Stimulated activated naive B cell treated with anti-CD40 and anti-IgM and Interleukin-4, amounts not matched to agents 10 μg/mL and 1 μg/mL and 100 μg/mL, for 72 hours (primary cell): ENCODE measurements around the gene DDX41.
A peak's percentile ranks its signal among the peaks of the same experiment; 100 is the strongest.

Experiments
- ATAC-seq, 2 donors: fragments of 150-1000 bp; cut with Tn5 transposase; replicated peaks; 2 replicates each; pipeline ENCODE4 v1.10.0; 2021; ENCODE audit warnings: moderate library complexity in 1 of 2
- DNase-seq: peaks from one replicate; pipeline ENCODE4 v3.0.0; 2021
- H3K27ac Mint-ChIP-seq: one replicate; pipeline ENCODE4 v1.8.0; 2022; ENCODE audit warnings: mild to moderate bottlenecking, mixed read lengths
- H3K27me3 Mint-ChIP-seq, 2 donors: one replicate each; pipeline ENCODE4 v1.8.0; 2022; ENCODE audit warnings: mixed read lengths in 2 of 2
- H3K36me3 Mint-ChIP-seq, 2 donors: one replicate each; pipeline ENCODE4 v1.8.0; 2022; ENCODE audit warnings: mixed read lengths in 2 of 2, mild to moderate bottlenecking in 1 of 2
- H3K4me1 Mint-ChIP-seq, 2 donors: one replicate each; pipeline ENCODE4 v1.8.0; 2022; ENCODE audit warnings: mixed read lengths in 2 of 2, mild to moderate bottlenecking in 1 of 2
- H3K4me3 Mint-ChIP-seq, 2 donors: one replicate each; pipeline ENCODE4 v1.8.0; 2022; ENCODE audit warnings: mild to moderate bottlenecking in 2 of 2, mixed read lengths in 2 of 2, moderate library complexity in 1 of 2
- H3K9me3 Mint-ChIP-seq, 2 donors: one replicate each; pipeline ENCODE4 v1.8.0; 2022; ENCODE audit warnings: mixed read lengths in 2 of 2, mild to moderate bottlenecking in 1 of 2

DDX41 gene

DNA sequence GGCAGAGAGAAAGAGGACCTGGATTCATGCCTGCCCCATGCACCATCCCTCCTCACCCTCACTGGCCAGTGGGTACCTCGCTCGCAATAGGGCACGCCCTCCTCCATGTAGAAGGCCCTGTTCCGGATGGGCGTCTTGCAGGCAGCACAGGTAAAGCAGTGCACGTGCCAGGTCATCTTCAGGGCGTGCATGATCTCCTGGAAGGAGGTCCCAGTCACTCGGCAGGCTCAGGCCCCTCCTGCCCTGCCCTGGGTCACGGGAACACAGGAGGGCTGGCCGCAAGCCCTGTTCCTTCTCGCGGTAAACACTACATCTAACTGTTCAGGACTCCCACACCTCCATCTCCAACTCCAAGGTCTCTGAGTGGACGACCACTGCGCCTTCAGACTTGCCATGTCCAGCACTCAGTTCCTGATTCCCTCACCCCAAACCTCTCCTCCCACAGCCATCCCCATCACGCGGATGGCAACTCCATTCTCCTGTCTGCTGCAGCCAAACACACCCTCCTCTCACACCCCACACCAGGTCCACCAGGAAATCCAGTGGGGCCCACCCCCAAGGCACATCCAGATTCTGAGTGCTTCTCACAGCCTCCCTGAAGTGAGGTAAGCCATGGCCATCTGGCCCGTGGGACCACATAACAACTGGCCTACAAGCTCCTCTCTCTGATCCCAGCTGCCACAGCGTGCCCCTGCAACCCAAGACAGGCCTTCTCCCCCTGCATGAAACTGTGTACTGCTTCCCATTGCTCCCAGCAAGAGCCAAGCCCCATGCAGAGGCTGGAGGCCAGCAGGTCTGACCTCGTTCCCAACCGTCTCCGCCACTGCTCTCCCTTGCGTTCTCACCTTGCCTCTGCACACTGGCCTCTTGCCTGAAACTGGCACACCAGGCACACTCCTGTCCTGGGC, 32.5 kb downstream of the DDX41 start:
- Mint-ChIP-seq H3K36me3 (peaks cover 29 to 30% of the 10 kb centered on the region in 2 donors), H3K4me3 (no peak overlapping the region), H3K27ac (no peak overlapping the region), H3K4me1 (peaks cover 8 to 10% of the 10 kb centered on the region in 2 donors), H3K9me3 (no peaks in the 10 kb centered on the region), H3K27me3 (no peaks in the 10 kb centered on the region)
- ATAC-seq (no peak), DNase-seq (no peak)

DNA sequence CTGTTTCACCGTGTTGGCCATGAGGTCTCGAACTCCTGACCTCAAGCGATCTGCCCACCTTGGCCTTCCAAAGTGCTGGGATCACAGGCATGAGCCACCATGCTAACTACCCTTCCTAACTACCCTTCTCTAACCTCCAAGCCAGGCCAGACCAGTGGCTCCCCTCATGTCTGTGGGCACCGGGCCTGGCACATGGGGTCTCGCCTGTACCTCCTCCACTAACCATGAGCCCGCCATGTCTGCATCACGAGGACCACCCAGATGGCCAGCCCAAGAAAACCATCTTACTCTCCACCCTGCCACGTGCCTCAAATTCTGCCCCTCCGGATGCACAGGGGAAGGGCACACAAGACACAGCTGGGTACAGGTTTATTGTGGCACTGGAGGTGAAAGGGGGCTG, 33.7 kb downstream of the DDX41 start:
- no peak for ATAC-seq
- Mint-ChIP-seq H3K4me1 (peaks cover 19 to 22% of the 10 kb centered on the region in 2 donors), H3K4me3 (no peak overlapping the region), H3K27ac (no peak overlapping the region), H3K36me3 (peaks cover 19 to 22% of the 10 kb centered on the region in 2 donors), H3K27me3 (no peaks in the 10 kb centered on the region), H3K9me3 (no peaks in the 10 kb centered on the region)
- DNase-seq: no peak

DNA sequence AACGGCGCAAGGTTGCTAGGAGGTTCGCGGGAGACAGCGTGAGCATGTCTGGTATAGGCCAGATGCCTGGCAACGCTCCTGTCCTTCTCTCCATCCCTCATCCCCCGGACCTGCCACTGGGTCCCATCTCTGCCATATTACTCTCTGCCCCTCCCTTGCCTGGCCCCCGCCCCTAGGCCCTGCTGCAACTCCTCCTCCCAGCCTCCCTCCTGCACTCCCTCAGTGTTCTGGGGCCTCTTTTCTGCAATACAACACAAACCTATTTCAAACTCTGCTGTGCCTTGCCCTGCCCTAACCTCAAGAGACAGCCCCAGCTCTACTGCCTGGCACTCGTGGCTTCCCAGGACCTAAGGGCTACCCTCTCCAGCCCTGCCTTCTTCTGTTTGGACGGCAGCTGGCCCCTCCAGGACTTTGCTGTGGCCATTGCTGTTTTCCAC, 34.4 kb downstream of the DDX41 start:
- DNase-seq: no peak
- Mint-ChIP-seq H3K27me3 (no peaks in the 10 kb centered on the region), H3K4me1 (peaks cover 19 to 27% of the 10 kb centered on the region in 2 donors), H3K4me3 (no peak overlapping the region), H3K27ac (peak overlapping the region; percentile 21), H3K9me3 (no peaks in the 10 kb centered on the region), H3K36me3 (peaks cover 14 to 18% of the 10 kb centered on the region in 2 donors)
- ATAC-seq: no peak

DNA sequence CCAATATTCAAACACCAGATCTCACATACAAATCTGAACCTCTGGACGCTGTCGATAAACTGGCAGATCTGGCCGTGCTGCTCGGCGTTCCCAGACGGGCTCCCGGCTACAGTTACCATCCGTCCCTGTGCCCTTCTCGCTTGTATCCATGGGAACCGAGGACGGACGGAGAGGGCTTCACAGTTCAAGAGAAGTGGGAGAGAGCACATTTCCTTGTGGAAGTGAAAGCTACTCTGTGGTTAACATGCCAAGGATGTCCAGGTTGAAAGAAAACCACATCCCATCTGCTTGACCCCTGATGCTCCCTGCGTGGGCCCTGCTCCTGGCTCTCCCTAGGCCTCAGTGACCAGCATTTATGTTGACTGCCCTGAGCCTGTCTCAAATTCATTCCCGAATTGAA, 37.0 kb downstream of the DDX41 start:
- Mint-ChIP-seq H3K4me3 (peak overlapping the region in 1 of 2 donors; percentile 8), H3K36me3 (peaks cover 3 to 7% of the 10 kb centered on the region in 2 donors), H3K4me1 (peaks cover 30 to 46% of the 10 kb centered on the region in 2 donors), H3K27me3 (no peaks in the 10 kb centered on the region), H3K27ac (peak overlapping the region; percentile 38), H3K9me3 (no peaks in the 10 kb centered on the region)
- ATAC-seq: no peak
- no peak for DNase-seq

DNA sequence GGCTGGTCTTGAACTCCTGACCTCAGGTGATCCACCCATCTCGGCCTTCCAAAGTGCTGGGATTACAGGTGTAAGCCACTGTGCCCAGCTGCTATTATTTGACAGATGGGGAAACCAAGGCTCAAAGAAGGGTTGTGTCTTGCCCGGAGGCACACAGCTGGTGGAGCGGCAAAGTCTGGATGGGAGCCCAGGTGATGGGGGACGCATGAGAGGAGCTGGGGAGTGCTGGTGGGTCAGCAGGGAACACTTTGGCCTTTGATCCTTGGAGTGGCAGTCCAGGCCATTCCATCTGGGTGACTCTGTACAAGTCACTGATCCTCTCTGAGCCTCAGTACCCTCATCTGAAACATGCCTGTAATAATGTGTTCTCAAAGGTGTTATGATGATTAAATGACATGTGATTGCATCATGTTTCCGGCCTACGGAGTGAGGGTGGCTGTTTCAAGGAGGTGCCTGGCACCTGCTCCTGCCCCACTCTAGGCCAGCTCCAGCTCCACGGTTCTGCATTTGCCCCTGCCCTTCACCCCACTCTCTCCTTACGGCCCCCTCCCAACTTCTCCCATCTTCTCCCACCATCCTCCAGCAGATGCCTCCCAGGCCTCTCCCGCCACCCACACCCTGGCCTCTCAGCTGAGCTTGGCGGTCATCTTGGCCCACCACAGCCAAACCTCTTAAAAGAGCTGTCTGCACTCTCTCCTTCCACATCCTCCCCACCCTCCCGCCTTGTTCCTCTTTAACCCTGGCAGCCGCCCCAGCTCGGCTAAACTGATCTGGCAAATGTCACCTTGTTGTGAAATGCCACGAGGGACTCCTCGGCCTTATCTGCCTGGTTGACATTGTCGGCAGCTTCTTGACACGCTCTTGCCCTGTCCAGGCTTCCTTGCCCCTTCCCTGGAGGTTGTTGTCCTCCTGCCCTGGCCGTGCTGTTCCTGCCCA, 37.8 kb downstream of the DDX41 start:
- no peaks in the 10 kb centered on the region for H3K36me3 Mint-ChIP-seq
- peak overlapping the region; percentile 90 for H3K27ac Mint-ChIP-seq
- H3K4me3 Mint-ChIP-seq: peak overlapping the region; percentile 17 to 22
- ATAC-seq: peak; percentile 90 to 92
- no peaks in the 10 kb centered on the region for H3K9me3 Mint-ChIP-seq
- peaks cover 6 to 7% of the 10 kb centered on the region in 2 donors for H3K27me3 Mint-ChIP-seq
- peak; percentile 51 for DNase-seq
- H3K4me1 Mint-ChIP-seq: peaks cover 36 to 54% of the 10 kb centered on the region in 2 donors

DNA sequence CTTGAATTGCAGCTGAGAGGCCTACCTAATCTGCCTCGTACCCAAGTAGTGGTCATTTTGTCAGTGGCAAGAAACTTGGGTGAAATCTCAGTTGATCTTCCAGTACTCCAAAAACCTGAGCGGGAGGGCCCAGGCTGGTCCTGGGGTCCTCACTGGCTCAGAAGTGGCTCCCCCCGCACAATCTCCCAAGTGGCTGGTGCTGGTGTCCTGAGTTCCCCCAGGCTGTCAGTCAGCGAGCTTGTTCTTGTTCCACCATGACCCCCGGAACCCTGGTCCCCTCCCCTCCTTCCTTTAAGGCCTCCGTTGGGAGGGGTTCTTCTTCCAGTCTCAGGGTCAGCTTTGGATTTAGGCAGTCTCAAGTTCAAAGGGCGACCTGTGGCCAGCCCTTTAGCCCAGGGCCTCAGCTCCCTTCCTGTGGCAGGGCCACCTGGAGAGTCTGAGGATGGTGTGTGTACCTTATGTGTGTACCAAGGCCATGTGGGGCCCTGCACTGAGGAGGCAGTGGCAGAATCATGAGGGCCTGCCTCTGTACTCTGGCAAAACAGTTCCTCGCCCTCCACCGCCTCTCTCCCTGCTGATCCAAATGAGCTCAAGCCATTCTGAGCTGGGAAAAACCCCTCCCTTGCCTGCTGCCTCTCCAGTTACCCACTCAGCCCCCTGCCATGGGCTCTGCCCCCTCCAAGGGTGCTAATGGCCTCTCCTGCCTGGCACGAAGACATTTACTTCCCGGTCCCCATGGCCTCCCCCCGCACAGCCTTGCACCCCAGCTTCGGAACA, 38.9 kb downstream of the DDX41 start:
- Mint-ChIP-seq H3K36me3 (no peaks in the 10 kb centered on the region), H3K4me3 (no peak overlapping the region), H3K27ac (no peak overlapping the region), H3K9me3 (no peaks in the 10 kb centered on the region), H3K27me3 (peaks cover 8 to 11% of the 10 kb centered on the region in 2 donors), H3K4me1 (peaks cover 38 to 56% of the 10 kb centered on the region in 2 donors)
- DNase-seq (no peak), ATAC-seq (no peak)

DNA sequence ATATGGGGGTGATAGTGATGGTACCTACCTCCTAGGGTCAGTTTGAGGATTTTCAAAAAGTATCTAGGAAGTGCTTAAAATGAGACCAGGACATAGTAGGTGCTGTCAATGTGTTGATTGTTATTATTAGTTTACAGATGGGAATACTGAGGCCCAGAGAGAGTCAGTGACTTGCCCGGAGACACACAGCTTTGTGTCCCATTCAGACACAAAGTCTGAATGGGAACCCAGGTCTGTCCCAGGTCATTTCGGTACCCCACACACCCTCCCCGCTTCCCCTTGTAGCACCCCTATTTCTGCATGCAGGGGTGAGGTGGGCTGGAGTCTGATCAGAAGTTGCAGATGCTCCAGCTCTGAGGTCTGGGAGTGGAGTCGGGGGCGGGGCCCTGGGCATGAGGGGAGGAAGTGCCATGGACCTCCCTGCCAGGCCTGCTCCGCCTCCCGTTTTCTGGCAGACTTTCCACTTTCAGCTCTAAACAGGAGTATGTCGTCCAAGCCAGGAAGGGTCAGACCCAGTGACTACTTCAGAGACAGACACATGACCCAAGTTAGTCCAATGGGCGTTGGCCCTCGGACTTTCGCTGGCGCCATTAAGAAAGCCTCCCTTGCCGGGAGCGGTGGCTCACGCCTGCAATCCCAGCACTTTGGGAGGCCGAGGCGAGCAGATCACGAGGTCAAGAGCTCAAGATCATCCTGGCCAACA, 40.1 kb downstream of the DDX41 start:
- H3K36me3 Mint-ChIP-seq: no peaks in the 10 kb centered on the region
- H3K27ac Mint-ChIP-seq: no peak overlapping the region
- H3K27me3 Mint-ChIP-seq: peaks cover 8 to 11% of the 10 kb centered on the region in 2 donors
- H3K9me3 Mint-ChIP-seq: no peaks in the 10 kb centered on the region
- H3K4me1 Mint-ChIP-seq: peaks cover 41 to 56% of the 10 kb centered on the region in 2 donors
- DNase-seq (no peak), ATAC-seq (no peak)
- no peak overlapping the region for H3K4me3 Mint-ChIP-seq

DNA sequence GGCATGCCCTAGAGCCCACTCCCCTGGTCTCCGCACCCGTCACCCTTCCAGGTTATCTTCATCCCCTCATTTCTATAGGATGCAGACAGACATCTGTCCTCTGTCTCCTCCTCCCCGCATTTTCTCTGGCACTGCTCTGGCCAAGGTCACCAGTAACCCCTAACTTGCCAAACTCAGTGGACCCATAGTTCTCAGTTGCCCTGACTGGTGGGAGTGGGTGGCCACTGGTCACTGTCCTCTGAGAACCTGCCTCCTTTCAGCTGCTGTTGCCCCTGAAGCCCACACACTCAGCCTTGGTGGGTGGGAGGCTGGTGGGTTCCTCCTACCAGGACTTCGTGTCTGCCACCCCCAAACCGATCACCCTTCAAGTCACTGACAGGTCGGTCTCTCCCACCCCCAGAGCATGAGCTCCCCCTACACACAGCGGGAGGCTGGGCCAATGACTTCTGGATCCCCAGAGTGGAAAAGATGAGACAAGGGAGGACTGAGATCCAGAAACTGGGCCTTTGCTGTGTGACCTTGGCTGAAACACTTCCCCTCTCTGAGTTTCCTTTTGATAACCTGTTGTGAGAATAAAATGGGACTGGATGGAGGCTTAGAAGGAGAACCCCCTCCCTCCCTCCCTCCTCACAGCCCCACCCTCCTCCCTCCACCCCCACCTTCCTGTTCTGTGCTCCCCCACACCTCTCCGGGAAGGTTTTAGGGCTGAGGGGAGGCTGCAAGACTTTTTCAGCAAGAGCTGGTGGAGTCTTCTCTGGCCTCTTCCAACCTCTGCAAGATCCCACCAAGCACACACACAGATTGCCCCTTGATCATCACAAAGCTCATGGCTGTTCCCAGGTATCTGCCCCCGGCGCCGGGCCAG, 41.0 kb downstream of the DDX41 start:
- ATAC-seq (no peak), DNase-seq (no peak)
- H3K27ac Mint-ChIP-seq: peak overlapping the region; percentile 15
- H3K36me3 Mint-ChIP-seq: no peaks in the 10 kb centered on the region
- no peak overlapping the region for H3K4me3 Mint-ChIP-seq
- H3K9me3 Mint-ChIP-seq: no peaks in the 10 kb centered on the region
- peaks cover 8 to 11% of the 10 kb centered on the region in 2 donors for H3K27me3 Mint-ChIP-seq
- peaks cover 42 to 56% of the 10 kb centered on the region in 2 donors for H3K4me1 Mint-ChIP-seq

DNA sequence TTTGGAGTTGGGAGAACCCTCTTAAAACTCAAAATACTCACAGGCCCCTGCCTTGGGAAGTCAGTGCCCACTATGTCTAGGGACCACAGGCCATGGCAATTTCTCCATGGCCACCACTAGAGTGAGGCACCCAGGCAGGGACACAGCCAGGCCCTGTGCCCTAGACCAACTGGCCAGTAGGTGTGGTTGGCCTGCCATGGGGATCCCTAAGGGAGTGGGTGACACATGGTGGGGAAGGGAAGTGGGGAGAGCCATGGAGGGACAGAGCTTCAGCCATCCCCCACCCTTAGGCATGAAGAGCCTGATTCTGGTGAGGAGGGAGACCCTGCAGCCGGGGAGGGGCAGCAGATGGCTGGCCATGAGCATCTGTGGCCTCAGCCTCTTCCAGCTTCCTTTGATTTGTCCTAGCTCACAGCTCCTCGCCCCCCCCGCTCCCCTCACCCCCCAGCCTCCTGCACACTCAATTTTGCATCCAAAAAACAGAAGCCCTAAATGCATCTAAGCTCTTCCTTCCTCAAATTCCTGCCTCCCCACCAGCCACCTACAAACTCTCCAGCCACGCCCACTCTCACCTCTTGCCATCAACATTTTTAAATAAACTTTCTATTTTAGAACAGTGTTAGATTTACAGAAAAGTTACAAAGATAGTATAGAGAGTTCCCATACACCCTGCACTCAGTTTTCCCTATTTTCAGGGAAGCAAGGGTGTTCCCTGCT, 41.8 kb downstream of the DDX41 start:
- no peaks in the 10 kb centered on the region for H3K36me3 Mint-ChIP-seq
- no peak overlapping the region for H3K27ac Mint-ChIP-seq
- peak overlapping the region in 1 of 2 donors; percentile 79 for H3K4me3 Mint-ChIP-seq
- H3K9me3 Mint-ChIP-seq: no peaks in the 10 kb centered on the region
- peaks cover 41 to 54% of the 10 kb centered on the region in 2 donors for H3K4me1 Mint-ChIP-seq
- ATAC-seq: no peak
- DNase-seq: no peak
- H3K27me3 Mint-ChIP-seq: peaks cover 8 to 11% of the 10 kb centered on the region in 2 donors

DNA sequence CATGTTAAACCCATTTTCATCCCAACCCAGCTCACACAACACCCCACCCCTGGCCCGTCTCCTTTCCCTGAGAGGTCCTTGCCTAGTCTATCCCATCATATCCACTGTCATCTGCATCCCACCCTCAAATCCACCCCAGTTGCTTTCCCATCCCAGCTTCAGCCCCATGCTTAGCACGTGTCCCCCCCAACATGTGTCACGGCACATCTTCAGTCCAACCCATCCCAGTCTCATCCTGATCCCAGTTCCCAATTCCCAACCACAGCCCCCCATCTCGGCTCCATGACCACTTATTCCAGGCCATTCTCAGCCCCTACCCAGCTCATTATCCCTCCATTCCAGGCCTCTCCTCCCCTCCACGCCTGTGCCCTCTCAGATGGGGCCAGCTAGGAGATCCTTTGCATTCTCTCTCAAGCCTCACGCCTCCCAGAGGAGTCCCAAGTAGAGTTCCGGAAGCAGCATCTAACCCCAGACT, 42.7 kb downstream of the DDX41 start:
- H3K4me3 Mint-ChIP-seq: peak overlapping the region; percentile 77 to 79
- DNase-seq: no peak
- H3K27me3 Mint-ChIP-seq: peaks cover 8 to 11% of the 10 kb centered on the region in 2 donors
- H3K4me1 Mint-ChIP-seq: peaks cover 32 to 44% of the 10 kb centered on the region in 2 donors
- ATAC-seq: no peak
- H3K36me3 Mint-ChIP-seq: no peaks in the 10 kb centered on the region
- peak overlapping the region; percentile 11 for H3K27ac Mint-ChIP-seq
- H3K9me3 Mint-ChIP-seq: no peaks in the 10 kb centered on the region

DNA sequence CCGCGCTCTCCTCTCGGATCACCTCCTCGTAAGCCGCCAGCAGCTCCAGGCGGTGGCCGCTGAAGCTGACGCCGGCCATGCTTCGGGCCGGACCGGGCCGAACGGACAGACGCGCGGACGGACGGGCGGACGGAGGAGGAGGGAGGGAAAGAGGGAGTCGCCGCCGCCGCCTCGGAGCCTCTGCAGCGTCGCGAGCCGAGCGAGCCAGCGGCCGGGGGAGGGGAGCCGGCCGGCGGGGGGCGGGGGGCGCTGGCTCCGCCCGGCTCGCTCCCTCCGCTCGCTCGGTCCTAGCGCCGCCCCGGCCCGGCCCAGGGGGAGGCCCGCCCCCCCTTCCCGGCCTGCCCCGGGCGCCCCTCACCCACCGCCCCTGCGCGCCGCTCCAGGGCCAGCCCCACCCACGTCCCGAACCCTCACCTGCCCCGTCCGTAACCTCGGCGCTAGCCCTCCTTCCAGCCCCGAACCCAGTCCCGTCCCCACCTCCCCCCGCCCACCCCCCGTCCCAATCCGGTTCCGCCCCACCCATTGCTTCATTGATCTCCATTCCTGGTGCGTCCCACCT, 43.2 kb downstream of the DDX41 start, which contains the start of gene DBN1:
TSS of gene DBN1 (minus strand) at position 192 of the 559 bp plus-strand sequence. CDS start at position 79, 113 bp downstream.
- H3K4me1 Mint-ChIP-seq: peaks cover 27 to 39% of the 10 kb centered on the region in 2 donors
- H3K27me3 Mint-ChIP-seq: peaks cover 8 to 11% of the 10 kb centered on the region in 2 donors
- H3K4me3 Mint-ChIP-seq: peak within 1 kb of the TSS; percentile 77 to 79
- no peaks in the 10 kb centered on the region for H3K9me3 Mint-ChIP-seq
- peak within 1 kb of the TSS; percentile 11 for H3K27ac Mint-ChIP-seq
- no peak for DNase-seq
- H3K36me3 Mint-ChIP-seq: no peaks in the 10 kb centered on the region
- peak; percentile 30 to 46 for ATAC-seq
